Measurements from ENCODE around the gene TAPBPL. TPM values are rescaled to one million over a fixed set of nuclear protein-coding genes. Genes with fewer than 3 reads are reported as not detected.
"Not testable (repeated sequence)": the region's sequence is repeated elsewhere in the genome, so short reads cannot be mapped to it uniquely, and the experiment has no call there.

TAPBPL gene
- total RNA-seq, 1 donor from 2014 or later: 16.4 TPM

DNA sequence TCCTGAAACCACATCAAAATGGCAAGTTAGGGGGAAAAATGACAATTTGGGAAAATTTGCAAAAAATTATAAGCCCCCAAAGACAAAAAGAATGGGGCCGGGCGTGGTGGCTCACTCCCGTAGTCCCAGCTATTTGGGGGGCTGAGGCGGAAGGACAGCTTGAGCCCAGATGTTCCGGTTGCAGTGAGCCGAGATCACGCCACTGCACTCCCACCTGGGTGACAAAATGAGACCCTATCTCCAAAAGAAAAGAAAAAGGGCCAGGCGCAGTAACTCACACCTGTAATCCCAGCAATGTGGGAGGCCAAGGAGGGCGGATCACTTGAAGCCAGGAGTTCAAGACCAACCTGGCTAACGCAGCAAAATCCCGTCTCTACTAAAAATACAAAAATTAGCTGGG, 20.6 kb downstream of the TAPBPL start:
- TF ChIP-seq, protein P1, sequence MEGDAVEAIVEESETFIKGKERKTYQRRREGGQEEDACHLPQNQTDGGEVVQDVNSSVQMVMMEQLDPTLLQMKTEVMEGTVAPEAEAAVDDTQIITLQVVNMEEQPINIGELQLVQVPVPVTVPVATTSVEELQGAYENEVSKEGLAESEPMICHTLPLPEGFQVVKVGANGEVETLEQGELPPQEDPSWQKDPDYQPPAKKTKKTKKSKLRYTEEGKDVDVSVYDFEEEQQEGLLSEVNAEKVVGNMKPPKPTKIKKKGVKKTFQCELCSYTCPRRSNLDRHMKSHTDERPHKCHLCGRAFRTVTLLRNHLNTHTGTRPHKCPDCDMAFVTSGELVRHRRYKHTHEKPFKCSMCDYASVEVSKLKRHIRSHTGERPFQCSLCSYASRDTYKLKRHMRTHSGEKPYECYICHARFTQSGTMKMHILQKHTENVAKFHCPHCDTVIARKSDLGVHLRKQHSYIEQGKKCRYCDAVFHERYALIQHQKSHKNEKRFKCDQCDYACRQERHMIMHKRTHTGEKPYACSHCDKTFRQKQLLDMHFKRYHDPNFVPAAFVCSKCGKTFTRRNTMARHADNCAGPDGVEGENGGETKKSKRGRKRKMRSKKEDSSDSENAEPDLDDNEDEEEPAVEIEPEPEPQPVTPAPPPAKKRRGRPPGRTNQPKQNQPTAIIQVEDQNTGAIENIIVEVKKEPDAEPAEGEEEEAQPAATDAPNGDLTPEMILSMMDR (IDR thresholded peaks at IDR 0.05; ENCODE audit: borderline replicate concordance): no peak
- H3K36me3 ChIP-seq: no peaks in the 10 kb centered on the region
- no peaks in the 10 kb centered on the region for H3K27me3 ChIP-seq (ENCODE audit: low read depth)
- intact Hi-C loops (cut with micrococcal nuclease): no loop called here
- H3K9me3 ChIP-seq (replicated peaks): no peaks in the 10 kb centered on the region
- H3K4me1 ChIP-seq: peaks cover 30% of the 10 kb centered on the region
- no peak overlapping the region for H3K27ac ChIP-seq (replicated peaks)
- H3K4me3 ChIP-seq: no peak overlapping the region
- DNase-seq: no peak

DNA sequence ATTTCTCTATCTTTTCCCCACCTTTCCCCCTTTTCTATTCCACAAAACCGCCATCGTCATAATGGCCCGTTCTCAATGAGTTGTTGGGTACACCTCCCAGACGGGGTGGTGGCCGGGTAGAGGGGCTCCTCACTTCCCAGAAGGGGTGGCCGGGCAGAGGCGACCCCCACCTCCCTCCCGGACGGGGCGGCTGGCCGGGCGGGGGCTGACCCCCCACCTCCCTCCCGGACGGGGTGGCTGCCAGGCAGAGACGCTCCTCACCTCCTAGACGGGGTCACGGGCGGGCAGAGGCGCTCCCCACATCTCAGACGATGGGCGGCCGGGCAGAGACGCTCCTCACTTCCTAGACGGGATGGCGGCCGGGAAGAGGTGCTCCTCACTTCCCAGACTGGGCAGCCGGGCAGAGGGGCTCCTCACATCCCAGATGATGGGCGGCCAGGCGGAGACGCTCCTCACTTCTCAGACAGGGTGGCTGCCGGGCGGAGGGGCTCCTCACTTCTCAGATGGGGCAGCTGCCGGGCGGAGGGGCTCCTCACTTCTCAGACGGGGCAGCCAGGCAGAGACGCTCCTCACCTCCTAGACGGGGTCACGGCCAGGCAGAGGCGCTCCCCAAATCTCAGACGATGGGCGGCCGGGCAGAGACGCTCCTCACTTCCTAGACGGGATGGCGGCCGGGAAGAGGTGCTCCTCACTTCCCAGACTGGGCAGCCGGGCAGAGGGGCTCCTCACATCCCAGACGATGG, 23.6 kb downstream of the TAPBPL start:
- H3K27me3 ChIP-seq (ENCODE audit: low read depth); H3K4me1 ChIP-seq; DNase-seq; H3K4me3 ChIP-seq; intact Hi-C loops (cut with micrococcal nuclease); H3K27ac ChIP-seq (replicated peaks); H3K36me3 ChIP-seq; H3K9me3 ChIP-seq (replicated peaks): not testable (repeated sequence)

GRCh38 chr12:6476489-6476888, 24.6 kb downstream of the TAPBPL start:
- intact Hi-C loops (cut with micrococcal nuclease): no loop called here
- peak overlapping the region; percentile 33 for H3K27ac ChIP-seq (replicated peaks)
- H3K4me3 ChIP-seq: no peak overlapping the region
- H3K36me3 ChIP-seq: no peaks in the 10 kb centered on the region
- H3K4me1 ChIP-seq: peaks cover under 1% of the 10 kb centered on the region
- H3K27me3 ChIP-seq (ENCODE audit: low read depth): no peaks in the 10 kb centered on the region
- TF ChIP-seq, protein P1 (IDR thresholded peaks at IDR 0.05; ENCODE audit: borderline replicate concordance): no peak
- DNase-seq: no peak
- H3K9me3 ChIP-seq (replicated peaks): no peaks in the 10 kb centered on the region

- H3K4me1 ChIP-seq; DNase-seq; H3K4me3 ChIP-seq; H3K27ac ChIP-seq (replicated peaks); H3K36me3 ChIP-seq; intact Hi-C loops (cut with micrococcal nuclease); H3K27me3 ChIP-seq (ENCODE audit: low read depth); H3K9me3 ChIP-seq (replicated peaks): not testable (repeated sequence)
Observed at GRCh38 chr12:6477601-6478377, 25.9 kb downstream of the TAPBPL start.

GRCh38 chr12:6478416-6478815, 26.6 kb downstream of the TAPBPL start:
- Histone ChIP-seq H3K27me3 (ENCODE audit: low read depth) (no peaks in the 10 kb centered on the region), H3K4me3 (no peak overlapping the region), H3K36me3 (no peaks in the 10 kb centered on the region), H3K4me1 (no peaks in the 10 kb centered on the region), H3K9me3 (replicated peaks) (no peaks in the 10 kb centered on the region), H3K27ac (replicated peaks) (no peak overlapping the region)
- TF ChIP-seq, protein P1 (IDR thresholded peaks at IDR 0.05; ENCODE audit: borderline replicate concordance): no peak
- intact Hi-C loops (cut with micrococcal nuclease): no loop called here
- DNase-seq: no peak

DNA sequence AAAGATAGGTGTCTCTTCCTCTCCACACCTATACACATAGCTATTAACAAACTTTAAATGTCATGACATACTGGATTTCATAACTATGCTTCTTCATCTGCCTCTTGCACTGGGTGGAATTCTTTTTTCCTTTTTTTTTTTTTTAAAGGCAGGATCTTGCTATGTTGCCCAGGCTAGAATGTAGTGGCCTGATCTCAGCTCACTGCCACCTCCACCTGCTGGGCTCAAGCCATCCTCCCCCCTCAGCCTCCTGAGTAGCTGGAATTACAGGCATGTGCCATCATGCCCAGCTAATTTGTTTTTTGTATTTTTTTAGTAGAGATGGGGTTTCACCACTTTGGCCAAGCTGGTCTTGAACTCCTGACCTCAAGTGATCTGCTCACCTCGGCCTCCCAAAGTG, 36.4 kb downstream of the TAPBPL start:
- no peaks in the 10 kb centered on the region for H3K27me3 ChIP-seq (ENCODE audit: low read depth)
- H3K4me3 ChIP-seq: no peak overlapping the region
- peaks cover 11% of the 10 kb centered on the region for H3K36me3 ChIP-seq
- intact Hi-C loops (cut with micrococcal nuclease): no loop called here
- no peaks in the 10 kb centered on the region for H3K9me3 ChIP-seq (replicated peaks)
- no peak overlapping the region for H3K27ac ChIP-seq (replicated peaks)
- no peak for DNase-seq
- TF ChIP-seq, protein P1 (IDR thresholded peaks at IDR 0.05; ENCODE audit: borderline replicate concordance): no peak
- peaks cover 13% of the 10 kb centered on the region for H3K4me1 ChIP-seq
